ENCODE measurements around the gene CSHL1.
"Not testable (repeated sequence)": the region's sequence is repeated elsewhere in the genome, so short reads cannot be mapped to it uniquely, and the experiment has no call there.

GRCh38 chr17:63907161-63907778, 3.8 kb downstream of the CSHL1 start:
- TF ChIP-seq EZH2 (IDR thresholded peaks at IDR 0.05; ENCODE audit: borderline replicate concordance, insufficient read depth, low read depth, low read length, poor library complexity, severe bottlenecking), result not testable (repeated sequence)
- peak; percentile 20 for TF ChIP-seq CTCF (IDR thresholded peaks at IDR 0.05)
